Endothelial cell of hepatic sinusoid (primary cell): Measurements from ENCODE around the gene POGLUT2.
"Not testable (repeated sequence)": the region's sequence is repeated elsewhere in the genome, so short reads cannot be mapped to it uniquely, and the experiment has no call there.

Experiments
- in situ Hi-C: cut with HindIII; loops from 2 replicates; pipeline ENCODE4 v1.10.0; 2017; ENCODE audit warnings: low sequenced_read_pairs

POGLUT2 gene

DNA sequence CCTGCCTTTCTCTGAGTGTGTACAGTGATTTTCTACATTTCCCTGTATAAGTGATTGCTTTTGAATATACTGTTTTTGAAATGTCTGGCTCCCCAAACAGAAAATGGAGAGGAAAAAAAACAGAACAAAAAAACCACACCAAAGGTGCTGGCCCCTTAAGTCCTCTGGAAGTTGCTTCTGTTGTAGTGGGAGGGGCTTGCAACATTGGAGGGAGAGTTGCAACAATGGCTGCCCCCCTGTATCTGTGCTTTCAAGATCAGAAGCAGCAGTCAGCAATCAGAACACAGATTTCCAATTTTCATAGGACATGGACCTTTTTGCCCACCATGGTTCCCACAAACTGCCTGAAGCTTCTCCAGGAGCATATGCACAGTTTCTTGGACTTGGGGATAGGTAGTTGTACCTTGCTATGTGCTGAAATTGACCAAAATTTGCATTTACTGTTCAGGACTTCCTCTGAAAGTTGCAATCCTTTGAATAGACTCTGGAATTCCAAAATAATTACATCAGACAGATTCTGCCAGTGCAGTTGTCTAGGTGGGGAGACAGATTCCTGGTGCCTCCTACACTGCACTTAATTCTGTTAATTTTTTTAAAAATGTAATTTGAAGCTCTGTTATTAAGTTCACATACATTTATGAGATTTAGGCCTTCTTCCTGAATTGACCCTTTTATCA is 14.0 kb upstream of the POGLUT2 start:
- in situ Hi-C loops, result loop anchor here (25.0 kb wide), 1 partner anchor 225 kb away; the partner anchor contains the start of gene TPP2

GRCh38 chr13:102807699-102808098 is 8.9 kb upstream of the POGLUT2 start:
- in situ Hi-C loops, result loop anchor here (25.0 kb wide), 1 partner anchor 220 kb away; the partner anchor contains the start of gene TPP2

DNA sequence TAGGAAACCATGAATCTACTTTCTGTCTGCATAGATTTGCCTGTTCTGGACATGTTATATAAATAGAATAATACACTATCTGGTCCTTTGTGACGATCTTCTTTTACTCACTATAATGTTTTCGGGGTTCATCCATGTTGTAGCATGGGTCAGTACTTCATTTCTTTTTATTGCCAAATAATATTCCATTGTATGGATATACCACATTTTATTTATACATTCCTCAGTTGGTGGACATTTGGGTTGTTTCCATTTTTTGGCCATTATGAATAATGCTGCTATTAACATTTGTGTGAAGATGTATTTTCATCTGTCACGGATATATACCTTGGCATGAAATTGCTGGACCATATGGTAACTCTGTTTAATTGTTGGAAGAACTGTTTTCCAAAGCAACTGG is 6.9 kb upstream of the POGLUT2 start:
- in situ Hi-C loops, result loop anchor here (25.0 kb wide), 1 partner anchor 218 kb away; the partner anchor contains the start of gene TPP2

GRCh38 chr13:102800145-102801041 is 1.6 kb upstream of the POGLUT2 start:
- in situ Hi-C loops, result loop anchor here (25.0 kb wide), 1 partner anchor 213 kb away; the partner anchor contains the start of gene TPP2

DNA sequence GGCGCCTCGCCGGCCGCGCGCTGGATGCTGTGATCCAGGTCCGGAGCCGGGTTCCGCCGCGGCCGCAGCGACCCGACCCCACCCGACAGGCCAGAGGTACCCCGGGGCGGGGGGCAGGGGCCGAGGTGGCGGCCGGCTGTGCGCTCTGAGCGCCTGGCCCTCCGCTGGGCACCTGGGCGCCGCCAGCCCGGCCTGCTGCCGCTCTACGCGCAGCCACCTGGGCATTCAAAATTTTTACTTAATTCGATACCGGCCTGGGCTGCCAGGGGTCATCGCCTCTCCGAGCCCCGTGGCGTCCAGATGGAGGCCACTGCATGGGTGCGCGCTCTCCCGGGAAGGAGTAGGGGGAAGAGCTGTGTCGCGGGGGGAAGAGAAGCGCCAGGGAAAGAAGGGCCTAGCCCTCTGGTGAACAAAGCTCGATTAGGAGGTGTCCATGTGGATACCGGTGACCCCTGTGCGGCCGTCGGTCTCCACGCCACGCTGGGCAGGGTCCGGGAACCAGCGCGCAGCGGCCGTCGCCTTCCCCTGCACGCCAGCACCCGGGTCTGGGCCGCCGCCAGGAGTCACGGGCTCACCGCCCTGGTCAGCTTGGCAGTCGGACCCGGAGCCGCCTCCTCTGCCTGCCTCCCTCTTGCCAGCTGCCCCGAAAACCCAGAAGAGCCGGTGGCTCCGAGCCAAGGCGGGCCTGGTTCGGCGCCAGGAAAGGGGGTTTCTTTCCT is 809 bp upstream of the POGLUT2 start:
- in situ Hi-C loops, result loop anchor here (25.0 kb wide), 1 partner anchor 212 kb away; the partner anchor contains the start of gene TPP2

- in situ Hi-C loops, result no loop called here
Measured at GRCh38 chr13:102793611-102794355, 5.0 kb downstream of the POGLUT2 start.

DNA sequence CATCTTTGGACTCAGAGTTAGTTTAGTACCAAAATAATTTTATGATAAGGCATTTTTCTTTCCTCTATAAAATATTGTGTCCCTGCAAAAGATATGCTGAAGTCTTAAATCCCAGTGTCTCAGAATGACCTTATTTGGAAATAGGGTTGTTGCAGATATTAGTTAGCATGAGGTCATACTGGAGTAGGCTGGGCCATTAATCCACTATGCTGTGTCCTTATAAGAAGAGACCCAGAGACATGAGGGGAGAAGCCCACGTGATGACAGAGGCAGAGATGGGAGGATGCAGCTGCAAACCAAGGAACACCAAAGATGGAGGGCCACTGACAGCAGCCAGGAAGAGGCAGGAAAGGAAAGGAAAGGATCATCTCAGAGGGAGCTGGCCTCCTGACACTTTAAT is 6.4 kb downstream of the POGLUT2 start:
- in situ Hi-C loops, result no loop called here

- in situ Hi-C loops, result no loop called here
Measured at GRCh38 chr13:102788683-102789082, 10.1 kb downstream of the POGLUT2 start.

GRCh38 chr13:102784483-102784882 is 14.3 kb downstream of the POGLUT2 start:
- in situ Hi-C loops, result no loop called here

DNA sequence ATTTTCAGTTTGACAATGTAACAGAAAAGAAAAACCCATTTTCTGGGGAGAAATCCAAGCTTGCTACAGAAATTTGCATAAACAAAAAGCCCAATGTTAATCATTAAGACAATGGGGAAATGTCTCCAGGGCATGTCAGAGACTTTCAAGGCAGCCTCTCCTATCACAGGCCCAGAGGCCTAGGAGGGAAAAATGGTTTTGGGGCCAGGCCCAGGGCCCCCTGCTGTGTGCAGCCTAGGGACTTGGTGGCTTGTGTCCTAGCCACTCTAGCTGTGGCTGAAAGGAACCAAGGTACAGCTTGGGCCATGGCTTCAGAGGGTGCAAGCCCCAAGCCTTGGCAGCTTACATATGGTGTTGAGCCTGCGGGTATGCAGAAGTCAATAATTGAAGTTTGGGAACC is 17.2 kb downstream of the POGLUT2 start:
- in situ Hi-C loops, result no loop called here

DNA sequence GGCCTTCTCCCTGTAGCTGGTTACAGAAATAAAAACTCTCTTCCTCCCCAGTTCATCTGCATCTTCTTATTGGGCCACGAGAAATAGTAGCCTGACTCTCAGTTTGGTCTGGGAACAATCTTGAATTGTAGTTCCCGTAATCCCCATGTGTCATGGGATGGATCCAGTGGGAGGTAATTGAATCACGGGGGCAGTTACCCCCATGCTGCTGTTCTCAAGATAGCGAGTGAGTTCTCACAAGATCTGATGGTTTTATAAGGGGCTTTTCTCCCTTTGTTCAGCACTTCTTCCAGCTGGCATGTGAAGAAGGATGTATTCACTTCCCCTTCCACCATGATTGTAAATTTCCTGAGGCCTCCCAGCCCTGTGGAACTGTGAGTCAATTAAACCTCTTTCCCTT is 18.1 kb downstream of the POGLUT2 start:
- in situ Hi-C loops, result not testable (repeated sequence)

DNA sequence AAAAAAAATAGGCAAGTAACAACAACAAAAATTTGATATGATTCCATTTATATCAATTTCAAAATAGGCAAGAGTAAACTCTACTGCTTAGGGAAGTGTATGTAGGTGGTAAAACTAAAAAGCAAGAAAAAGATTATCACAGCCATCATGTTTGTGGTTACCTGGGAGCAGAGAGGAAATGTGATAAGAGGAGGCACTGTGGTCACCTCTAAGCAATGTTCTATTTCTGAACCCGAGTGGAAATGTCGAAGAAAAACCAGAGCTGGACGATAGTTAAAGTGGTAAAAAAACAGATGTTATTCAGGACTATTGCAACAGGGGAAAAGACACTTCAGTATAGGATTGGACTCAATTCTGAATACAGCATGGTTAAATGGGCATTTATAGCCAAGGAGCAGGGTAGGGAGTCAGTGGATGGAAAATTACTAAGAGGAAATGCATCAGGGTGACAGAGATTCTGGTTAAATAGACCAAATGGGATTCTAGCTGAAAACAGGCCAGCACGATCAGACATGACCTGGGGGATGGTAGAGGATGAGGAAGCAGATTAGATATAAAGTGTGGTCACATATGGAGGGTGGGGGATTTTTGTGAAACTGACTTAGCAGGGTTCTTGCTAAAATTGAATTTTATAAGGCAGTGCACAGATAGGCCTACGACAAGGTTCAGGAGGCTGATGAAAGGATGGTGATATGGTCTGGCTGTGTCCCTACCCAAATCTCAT is 19.2 kb downstream of the POGLUT2 start:
- in situ Hi-C loops, result no loop called here

GRCh38 chr13:102777736-102778135 is 21.0 kb downstream of the POGLUT2 start:
- in situ Hi-C loops, result no loop called here

- in situ Hi-C loops, result no loop called here
Measured at GRCh38 chr13:102776271-102776670, 22.5 kb downstream of the POGLUT2 start.

DNA sequence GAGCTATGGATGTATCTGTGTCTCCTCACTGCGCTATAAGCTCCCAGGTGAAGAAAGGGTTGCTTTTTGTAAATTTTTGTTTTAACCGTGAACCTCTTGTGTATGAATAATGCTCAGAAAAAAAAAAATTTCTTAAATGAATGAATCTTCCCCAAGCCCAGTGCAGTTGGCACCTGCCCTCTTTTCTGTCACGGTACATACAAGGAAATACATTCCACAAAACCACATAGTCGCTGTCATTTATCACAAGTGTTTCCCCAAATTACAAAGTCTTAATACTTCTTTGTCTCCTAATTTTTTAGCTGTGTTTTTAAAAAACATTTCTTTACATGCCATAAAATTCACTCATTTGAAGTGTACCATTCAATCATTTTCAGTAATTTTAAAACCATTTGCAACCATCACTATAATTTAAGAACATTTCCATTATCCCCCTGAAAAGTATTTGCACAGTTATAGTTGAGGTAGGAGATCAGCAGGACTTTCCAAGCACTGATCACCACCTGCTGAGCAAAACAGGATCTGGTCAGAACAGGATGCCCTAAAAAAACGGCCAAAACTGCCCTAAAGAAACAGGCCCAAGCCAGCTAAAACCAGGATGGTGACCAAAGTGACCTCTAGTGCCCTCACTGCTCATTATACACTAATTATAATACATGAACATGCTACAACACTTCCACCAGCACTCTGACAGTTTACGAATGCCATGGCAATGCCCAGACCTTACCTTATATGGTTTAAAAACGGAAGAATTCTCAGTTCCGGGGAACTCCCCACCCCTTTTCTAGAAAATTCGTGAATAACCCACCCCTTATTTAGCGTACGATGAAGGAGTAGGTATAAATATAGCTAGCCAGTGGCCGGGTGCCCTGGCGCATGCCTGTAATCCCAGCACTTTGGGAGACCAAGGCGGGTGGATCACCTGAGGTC is 23.9 kb downstream of the POGLUT2 start:
- in situ Hi-C loops, result no loop called here

DNA sequence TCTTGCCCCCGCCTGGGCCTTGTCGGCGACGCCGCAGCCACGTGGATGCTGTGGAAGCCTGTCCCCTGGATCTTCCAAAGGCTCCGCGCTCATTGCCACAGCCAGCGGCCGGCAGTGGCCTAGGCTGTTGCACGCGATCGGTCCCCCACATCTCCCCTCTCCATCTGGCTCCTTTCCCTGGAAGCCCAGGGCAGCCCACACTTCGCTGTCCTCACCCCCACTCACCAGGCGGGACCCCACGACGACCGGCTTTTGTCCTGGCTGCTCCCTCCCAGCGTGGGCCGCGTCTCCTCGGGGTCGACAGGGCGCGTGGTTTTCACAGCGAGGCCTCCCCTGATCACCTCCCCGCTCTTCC is 24.6 kb downstream of the POGLUT2 start:
- in situ Hi-C loops, result no loop called here

GRCh38 chr13:102773441-102774213 is 25.1 kb downstream of the POGLUT2 start, which contains the start of gene TEX30:
Gene TEX30 (minus strand): TSS chr13:102773786. CDS start chr13:102770026, 3,760 bp downstream.
- in situ Hi-C loops, result no loop called here

- in situ Hi-C loops, result no loop called here
Measured at GRCh38 chr13:102772042-102772425, 26.7 kb downstream of the POGLUT2 start.
